GM21381 (cell line): ENCODE results near the gene ARFGEF2.
"Not testable (repeated sequence)": the region's sequence is repeated elsewhere in the genome, so short reads cannot be mapped to it uniquely, and the experiment has no call there.

Experiments used
- ATAC-seq: cut with Tn5 transposase; IDR thresholded peaks from one replicate; pipeline ENCODE4 v1.9.1; 2021; ENCODE audit warnings: mild to moderate bottlenecking, moderate library complexity; ENCODE audit not compliant: unreplicated experiment

The ARFGEF2 gene

GRCh38 chr20:48949304-48950170, 28.0 kb downstream of the ARFGEF2 start:
- ATAC-seq: no peak

- ATAC-seq: no peak
Observed at GRCh38 chr20:48951041-48951440, 29.5 kb downstream of the ARFGEF2 start.

- no peak for ATAC-seq
Observed at GRCh38 chr20:48951646-48952045, 30.1 kb downstream of the ARFGEF2 start.

- no peak for ATAC-seq
Observed at GRCh38 chr20:48952656-48953055, 31.1 kb downstream of the ARFGEF2 start.

- ATAC-seq: no peak
Observed at GRCh38 chr20:48953653-48954052, 32.1 kb downstream of the ARFGEF2 start.

GRCh38 chr20:48956052-48956451, 34.5 kb downstream of the ARFGEF2 start:
- no peak for ATAC-seq

GRCh38 chr20:48957053-48957481, 35.6 kb downstream of the ARFGEF2 start:
- no peak for ATAC-seq

GRCh38 chr20:48957533-48957932, 36.0 kb downstream of the ARFGEF2 start:
- no peak for ATAC-seq

- no peak for ATAC-seq
Observed at GRCh38 chr20:48958743-48959142, 37.2 kb downstream of the ARFGEF2 start.

GRCh38 chr20:48959899-48960550, 38.5 kb downstream of the ARFGEF2 start:
- ATAC-seq: no peak

- no peak for ATAC-seq
Observed at GRCh38 chr20:48962421-48962820, 40.9 kb downstream of the ARFGEF2 start.

GRCh38 chr20:48962976-48963771, 41.7 kb downstream of the ARFGEF2 start:
- no peak for ATAC-seq

- ATAC-seq: no peak
Observed at GRCh38 chr20:48965189-48965910, 43.8 kb downstream of the ARFGEF2 start.

GRCh38 chr20:48970681-48971365, 49.3 kb downstream of the ARFGEF2 start:
- no peak for ATAC-seq

GRCh38 chr20:48971956-48972355, 50.4 kb downstream of the ARFGEF2 start:
- no peak for ATAC-seq

- ATAC-seq: no peak
Observed at GRCh38 chr20:48972816-48973215, 51.3 kb downstream of the ARFGEF2 start.

GRCh38 chr20:48975955-48976354, 54.4 kb downstream of the ARFGEF2 start:
- ATAC-seq: no peak

GRCh38 chr20:48979980-48980379, 58.5 kb downstream of the ARFGEF2 start:
- not testable (repeated sequence) for ATAC-seq

GRCh38 chr20:48983423-48984400, 62.2 kb downstream of the ARFGEF2 start:
- no peak for ATAC-seq
